ENCODE measurements around the gene THSD4.

Gene THSD4

GRCh38 chr15:71568227-71568626 lies 453.0 kb downstream of the THSD4 start:
- DNase-seq = no peak

GRCh38 chr15:71570736-71571135 lies 455.5 kb downstream of the THSD4 start:
- no peak for DNase-seq

GRCh38 chr15:71571641-71572040 lies 456.4 kb downstream of the THSD4 start:
- no peak for DNase-seq

GRCh38 chr15:71572452-71573053 lies 457.3 kb downstream of the THSD4 start:
- no peak for DNase-seq

GRCh38 chr15:71573599-71573998 lies 458.3 kb downstream of the THSD4 start:
- no peak for DNase-seq

- DNase-seq = no peak
These were observed 460.3 kb downstream of the THSD4 start for GRCh38 chr15:71575474-71576045.

- no peak for DNase-seq
These were observed 461.8 kb downstream of the THSD4 start for GRCh38 chr15:71577071-71577470.

- DNase-seq = no peak
These were observed 466.2 kb downstream of the THSD4 start for GRCh38 chr15:71581398-71581930.

- no peak for DNase-seq
These were observed 469.9 kb downstream of the THSD4 start for GRCh38 chr15:71585159-71585558.

GRCh38 chr15:71586463-71586862 lies 471.2 kb downstream of the THSD4 start:
- no peak for DNase-seq

- DNase-seq = no peak
These were observed 473.5 kb downstream of the THSD4 start for GRCh38 chr15:71588746-71589145.

- DNase-seq = no peak
These were observed 475.8 kb downstream of the THSD4 start for GRCh38 chr15:71591057-71591456.

- no peak for DNase-seq
These were observed 476.9 kb downstream of the THSD4 start for GRCh38 chr15:71592203-71592602.

GRCh38 chr15:71595846-71596553 lies 480.7 kb downstream of the THSD4 start:
- DNase-seq = no peak

GRCh38 chr15:71596672-71597071 lies 481.4 kb downstream of the THSD4 start:
- DNase-seq = no peak

- DNase-seq = no peak
These were observed 481.9 kb downstream of the THSD4 start for GRCh38 chr15:71597126-71597525.

- DNase-seq = no peak
These were observed 482.4 kb downstream of the THSD4 start for GRCh38 chr15:71597637-71598036.

GRCh38 chr15:71598741-71599140 lies 483.5 kb downstream of the THSD4 start:
- no peak for DNase-seq

- DNase-seq = no peak
These were observed 484.3 kb downstream of the THSD4 start for GRCh38 chr15:71599418-71600151.

- no peak for DNase-seq
These were observed 485.0 kb downstream of the THSD4 start for GRCh38 chr15:71600237-71600636.

GRCh38 chr15:71601038-71601834 lies 486.0 kb downstream of the THSD4 start:
- no peak for DNase-seq

GRCh38 chr15:71603379-71603778 lies 488.1 kb downstream of the THSD4 start:
- no peak for DNase-seq

GRCh38 chr15:71607383-71607782 lies 492.1 kb downstream of the THSD4 start:
- DNase-seq = no peak
